Heart left ventricle (tissue), 16 donors: ENCODE data around the gene HMG20A. TPM values are rescaled to one million over a fixed set of nuclear protein-coding genes. Genes with fewer than 3 reads are reported as not detected.

Experiments
- ATAC-seq, 4 donors: fragments of 200-7000 bp; cut with Tn5 transposase; one replicate each; pipeline ENCODE4 v1.9.1; 2020 to 2022; ENCODE audit warnings: moderate library complexity in 4 of 4, mild to moderate bottlenecking in 3 of 4, moderate number of reproducible peaks in 1 of 4
- DNase-seq, 5 donors: peaks; one replicate each; pipeline ENCODE4 v3.0.0-alpha.2; 2020
- H3K27ac ChIP-seq, 12 donors: fragments of 200-600 bp; sonication (generic) in 4 of 12; one replicate each; pipeline versions ENCODE4 v1.5.0 to v1.8.0; 2016 to 2022; ENCODE audit warnings: mild to moderate bottlenecking in 2 of 12
- H3K27me3 ChIP-seq, 9 donors: fragments of 200-600 bp; sonication (generic) in 2 of 9; one replicate each; pipeline versions ENCODE4 v1.5.1 to v1.8.0; 2016 to 2022; ENCODE audit warnings: mild to moderate bottlenecking in 3 of 9
- H3K36me3 ChIP-seq, 9 donors: fragments of 200-600 bp; sonication (generic) in 2 of 9; one replicate each; pipeline versions ENCODE4 v1.5.0 to v1.8.0; 2018 to 2022; ENCODE audit warnings: mild to moderate bottlenecking in 2 of 9
- H3K4me1 ChIP-seq, 12 donors: fragments of 200-600 bp; sonication (generic) in 4 of 12; one replicate each; pipeline versions ENCODE4 v1.5.0 to v1.8.0; 2016 to 2022; ENCODE audit warnings: mild to moderate bottlenecking in 3 of 12
- H3K4me3 ChIP-seq, 12 donors: fragments of 200-600 bp; sonication (generic) in 4 of 12; one replicate each; pipeline versions ENCODE4 v1.5.0 to v1.8.0; 2017 to 2022; ENCODE audit warnings: mild to moderate bottlenecking in 9 of 12, moderate library complexity in 4 of 12
- H3K9me3 ChIP-seq, 12 donors: fragments of 200-600 bp; sonication (generic) in 4 of 12; one replicate each; pipeline versions ENCODE4 v1.5.0 to v1.8.0; 2016 to 2022; ENCODE audit warnings: mild to moderate bottlenecking in 1 of 12
- POLR2A ChIP-seq, 2 donors: fragments of 450-650 bp; IDR thresholded peaks; one replicate each; pipeline ENCODE4 v1.6.1; 2017; ENCODE audit warnings: antibody characterized with exemption in 2 of 2, mild to moderate bottlenecking in 2 of 2, moderate library complexity in 2 of 2
- WGBS, 4 donors: extraction: QIAGEN DNeasy Blood & Tissue Kit in 2 of 4; methylation state at CpG; one replicate each; pipeline versions ENCODE4 v1.1.5 to v1.1.7; 2013 to 2018; 5-methylcytosine and 5-hydroxymethylcytosine counted together
- intact Hi-C, 10 donors: fragments of 100-400 bp; cut with DNase I; formaldehyde crosslinking; loops; one replicate each; pipeline versions ENCODE4 v1.11.1 to v1.14.2; 2022
- polyA plus RNA-seq, 2 donors: library from polyadenylated mRNA; stranded (reverse); fragments of 200-250 nt; gene quantifications; one replicate each; pipeline ENCODE4 v1.2.3, GENCODE V29; 2013
- total RNA-seq, 9 donors: library from RNA; depleted of rRNA in 2 of 9; stranded (reverse); fragments of >200 nt in 2 of 9; fragmentation: NEBNext Ultra II Directional in 3 of 9; extraction: Animal tissue kit (Norgen Biotek cat#: 25700) in 3 of 9; gene quantifications; one replicate each; pipeline versions ENCODE4 v1.1.0 to v1.2.4, GENCODE V29; 2016 to 2023
- TF ChIP-seq, protein P1 (sequence below), 12 donors: fragments of 200-600 bp; sonication (generic) in 4 of 12; IDR thresholded peaks; one replicate each; pipeline versions ENCODE4 v1.5.0 to v1.8.0; 2018 to 2022; ENCODE audit warnings: antibody characterized with exemption in 12 of 12, mild to moderate bottlenecking in 5 of 12
- donor health status: ischemic (EF 13 %, LVEDD 7.1; RV severe dilation, severe dysfunction).
- donor health status: healthy with polysubstance abuse.
- donor health status: DM: no; HTN: yes; CAD: no.
- donor health status: DM: no; HTN: no; CAD: no.
- donor health status: ischemic (EF 25% LVEDD 6.9; RV normal size, moderate dysfunction).
- donor health status: ischemic (EF 25% LVEDD 5.7; RV mildly dilated, moderate dysfunction).
- donor health status: healthy.
- donor health status: DM: yes; HTN: yes; CAD: no.
- donor health status: ischemic (EF 35%, LVEDD 5.7; RV mildly dilated, moderate dysfunction).
- donor health status: nonischemic (EF 11% LVEDD 7.7; RV severe dilation, severe dysfunction).
- donor health status: DM: yes; HTN: yes; CAD: no.
- donor health status: PGD.
- donor health status: ischemic (EF 29% LVEDD 5.4; RV normal size, mild dysfunction).
- donor health status: nonischemic (EF 23%, LVEDD 6.1; RV moderate dilation, normal function).

The HMG20A gene
- total and polyA plus RNA-seq, 11 donors: 14.8 to 54.1 (median 32.0) TPM

DNA sequence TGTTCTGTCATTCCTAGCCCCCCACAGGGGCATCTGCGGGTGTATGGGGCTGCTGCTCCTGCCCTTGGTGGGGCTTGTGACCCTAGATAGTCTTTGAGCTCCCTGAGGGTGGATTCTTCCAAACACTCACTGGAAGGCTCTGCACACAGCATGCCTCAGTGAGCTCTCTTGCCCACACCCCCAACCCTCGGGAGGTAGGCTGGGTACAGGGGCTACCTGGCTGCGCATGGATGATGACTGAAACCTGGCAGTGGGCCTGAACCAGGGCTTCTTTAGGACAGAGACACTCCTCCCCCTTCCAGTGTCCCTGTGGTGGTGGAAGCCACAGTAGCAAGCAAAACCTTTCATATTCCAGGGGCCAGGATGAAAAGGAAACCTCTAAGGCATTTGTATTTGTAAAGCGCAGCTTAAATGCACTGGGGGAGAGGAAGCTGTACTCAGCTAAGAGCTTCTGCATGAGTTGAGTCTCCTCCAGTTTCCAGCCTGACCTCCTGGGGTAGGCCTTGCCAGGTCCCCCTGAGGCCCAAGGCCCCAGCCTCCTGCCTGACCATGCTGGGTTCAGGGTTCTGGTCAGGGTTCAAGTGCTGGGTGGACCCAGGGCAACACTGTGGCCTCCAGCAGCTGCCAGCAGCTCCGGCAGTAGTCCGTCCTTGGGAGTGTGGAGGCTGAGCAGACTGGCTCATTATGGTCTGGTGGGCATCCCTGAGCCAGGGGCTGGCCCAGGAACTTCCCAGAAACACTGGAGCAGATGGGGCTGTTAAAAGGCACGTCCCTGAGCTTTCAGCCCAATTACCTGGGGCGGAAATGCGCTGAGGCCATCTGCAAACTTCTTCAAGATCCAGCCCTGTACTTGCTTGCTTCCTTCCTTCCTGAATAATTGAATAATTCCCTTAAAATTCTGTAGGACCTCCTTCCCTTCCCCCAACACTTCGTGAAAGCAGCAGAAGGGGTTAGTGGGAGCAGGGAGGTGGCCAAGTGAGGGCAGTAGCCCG lies 89.7 kb downstream of the HMG20A start:
- Histone ChIP-seq H3K27ac (peak overlapping the region; percentile 59 to 98 (median 91)), H3K4me1 (peaks cover 12 to 72% (median 56%) of the 10 kb centered on the region in 12 donors), H3K27me3 (no peaks in the 10 kb centered on the region), H3K4me3 (no peak overlapping the region), H3K9me3 (no peaks in the 10 kb centered on the region), H3K36me3 (no peaks in the 10 kb centered on the region)
- TF ChIP-seq, protein P1, sequence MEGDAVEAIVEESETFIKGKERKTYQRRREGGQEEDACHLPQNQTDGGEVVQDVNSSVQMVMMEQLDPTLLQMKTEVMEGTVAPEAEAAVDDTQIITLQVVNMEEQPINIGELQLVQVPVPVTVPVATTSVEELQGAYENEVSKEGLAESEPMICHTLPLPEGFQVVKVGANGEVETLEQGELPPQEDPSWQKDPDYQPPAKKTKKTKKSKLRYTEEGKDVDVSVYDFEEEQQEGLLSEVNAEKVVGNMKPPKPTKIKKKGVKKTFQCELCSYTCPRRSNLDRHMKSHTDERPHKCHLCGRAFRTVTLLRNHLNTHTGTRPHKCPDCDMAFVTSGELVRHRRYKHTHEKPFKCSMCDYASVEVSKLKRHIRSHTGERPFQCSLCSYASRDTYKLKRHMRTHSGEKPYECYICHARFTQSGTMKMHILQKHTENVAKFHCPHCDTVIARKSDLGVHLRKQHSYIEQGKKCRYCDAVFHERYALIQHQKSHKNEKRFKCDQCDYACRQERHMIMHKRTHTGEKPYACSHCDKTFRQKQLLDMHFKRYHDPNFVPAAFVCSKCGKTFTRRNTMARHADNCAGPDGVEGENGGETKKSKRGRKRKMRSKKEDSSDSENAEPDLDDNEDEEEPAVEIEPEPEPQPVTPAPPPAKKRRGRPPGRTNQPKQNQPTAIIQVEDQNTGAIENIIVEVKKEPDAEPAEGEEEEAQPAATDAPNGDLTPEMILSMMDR (IDR thresholded peaks at IDR 0.05): no peak
- no peak for TF ChIP-seq POLR2A (IDR thresholded peaks at IDR 0.05)
- ATAC-seq (no peak), DNase-seq (no peak)
- intact Hi-C loops: no loop called here
- 48 to 68% (median 66%) methylated on average over 11 of the region's 11 CpGs for WGBS, 4 donors

DNA sequence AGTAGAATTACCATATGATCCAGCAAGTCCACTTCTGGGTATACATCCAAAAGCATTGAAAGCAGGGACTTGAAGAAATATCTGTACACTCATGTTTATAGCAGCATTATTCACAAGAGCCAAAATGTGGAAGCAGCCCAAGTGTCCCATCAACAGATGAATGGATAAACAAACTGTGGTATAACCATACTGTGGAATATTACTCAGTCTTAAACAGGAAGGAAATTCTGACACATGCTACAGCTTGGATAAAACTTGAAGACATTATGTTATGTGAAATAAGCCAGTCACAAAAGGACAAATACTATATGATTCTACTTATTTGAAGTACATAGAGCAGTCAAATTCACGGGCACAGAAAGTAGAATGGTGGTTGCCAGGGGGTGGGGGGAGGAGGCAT lies 91.2 kb downstream of the HMG20A start:
- intact Hi-C loops: no loop called here
- H3K36me3 ChIP-seq: no peaks in the 10 kb centered on the region
- WGBS, 4 donors: 75 to 97% (median 86%) methylated on average over 1 of the region's 1 CpG
- H3K4me3 ChIP-seq: peak overlapping the region in 2 of 12 donors; percentile 33 to 41
- no peaks in the 10 kb centered on the region for H3K27me3 ChIP-seq
- DNase-seq (no peak), ATAC-seq (no peak)
- TF ChIP-seq, protein P1 (IDR thresholded peaks at IDR 0.05): no peak
- H3K27ac ChIP-seq: peak overlapping the region in 4 of 12 donors; percentile 82 to 98 (median 95)
- peaks cover 12 to 56% (median 41%) of the 10 kb centered on the region in 12 donors for H3K4me1 ChIP-seq
- no peaks in the 10 kb centered on the region for H3K9me3 ChIP-seq

DNA sequence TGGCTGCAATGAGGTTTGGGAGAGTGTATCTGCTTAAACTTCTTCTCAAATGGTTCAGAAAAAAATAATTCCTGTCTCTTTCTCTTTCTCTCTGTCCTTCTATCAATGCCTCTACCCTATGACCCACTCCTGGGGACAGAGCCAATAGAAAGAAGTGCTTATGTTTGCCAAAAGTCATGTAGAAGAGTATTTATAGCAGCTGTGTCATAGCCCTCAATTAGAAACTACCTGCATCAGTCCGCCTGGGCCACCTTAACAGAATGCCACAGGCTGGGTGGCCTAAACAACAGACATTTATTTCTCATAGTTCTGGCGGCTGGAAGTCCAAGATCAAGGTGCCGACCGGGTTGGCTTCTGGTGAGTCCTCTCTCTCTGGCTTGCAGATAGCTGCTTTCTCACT lies 92.5 kb downstream of the HMG20A start:
- Histone ChIP-seq H3K36me3 (no peaks in the 10 kb centered on the region), H3K27me3 (no peaks in the 10 kb centered on the region), H3K4me3 (peak overlapping the region in 9 of 12 donors; percentile 6 to 50 (median 33)), H3K27ac (peak overlapping the region; percentile 59 to 98 (median 78)), H3K9me3 (no peaks in the 10 kb centered on the region), H3K4me1 (peaks cover 10 to 43% (median 28%) of the 10 kb centered on the region in 12 donors)
- ATAC-seq: peak; percentile 72 to 90 (median 81)
- 50 to 66% (median 57%) methylated on average over 4 of the region's 4 CpGs for WGBS, 4 donors
- peak in 4 of 5 donors; percentile 49 to 67 (median 60) for DNase-seq
- TF ChIP-seq, protein P1 (IDR thresholded peaks at IDR 0.05): no peak
- TF ChIP-seq POLR2A (IDR thresholded peaks at IDR 0.05): no peak
- intact Hi-C loops: no loop called here

DNA sequence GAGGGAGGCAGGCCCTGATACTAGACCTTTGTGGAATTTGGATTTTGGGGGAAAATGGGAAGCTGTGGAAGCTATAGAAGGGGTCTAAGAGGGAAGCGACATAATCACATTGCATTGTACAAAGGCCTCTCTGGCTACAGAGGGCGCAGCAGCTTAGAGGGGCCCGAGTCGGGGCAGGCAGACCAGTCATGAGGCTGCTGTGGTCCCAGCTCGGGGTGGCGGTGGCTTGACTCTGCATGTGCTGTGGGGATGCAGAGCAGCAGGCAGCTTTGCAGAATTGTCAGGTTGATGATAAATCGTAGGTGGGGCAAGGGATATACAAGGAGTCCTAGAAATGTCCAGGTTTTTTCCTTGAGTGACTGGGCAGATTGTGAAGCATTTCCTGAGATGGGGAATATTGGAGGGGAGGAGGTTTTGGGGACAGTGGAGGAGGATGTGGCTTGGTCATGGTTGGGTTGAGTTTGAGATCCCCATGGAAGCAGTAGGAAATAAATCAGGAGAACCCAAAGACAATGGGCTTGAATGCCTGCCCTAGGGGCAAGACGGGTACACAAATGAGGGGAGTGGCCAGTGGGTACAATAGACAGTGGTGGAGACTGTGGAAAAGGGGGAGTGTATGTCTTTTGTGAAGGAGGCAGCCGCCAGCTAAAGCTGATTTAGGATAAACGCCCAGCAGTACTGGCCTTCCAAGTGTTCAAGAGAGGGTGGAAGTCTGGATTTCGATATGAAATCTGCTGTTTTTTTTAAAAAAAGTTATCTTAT lies 94.1 kb downstream of the HMG20A start:
- H3K4me1 ChIP-seq: peaks cover 3 to 27% (median 15%) of the 10 kb centered on the region in 12 donors
- no peak for ATAC-seq
- intact Hi-C loops: no loop called here
- WGBS, 4 donors: 81 to 93% (median 89%) methylated on average over 11 of the region's 11 CpGs
- H3K9me3 ChIP-seq: no peaks in the 10 kb centered on the region
- TF ChIP-seq, protein P1 (IDR thresholded peaks at IDR 0.05): no peak
- TF ChIP-seq POLR2A (IDR thresholded peaks at IDR 0.05): no peak
- H3K4me3 ChIP-seq: no peak overlapping the region
- DNase-seq: no peak
- no peaks in the 10 kb centered on the region for H3K27me3 ChIP-seq
- no peaks in the 10 kb centered on the region for H3K36me3 ChIP-seq
- peak overlapping the region in 2 of 12 donors; percentile 78 to 92 for H3K27ac ChIP-seq
